T-cell (primary cell): ENCODE measurements around the gene CTBP1. TPM values are rescaled to one million over a fixed set of nuclear protein-coding genes. Genes with fewer than 3 reads are reported as not detected.

ENCODE experiments used
- ATAC-seq, 4 experiments: fragments of 200-7000 bp in 3 of 4; fragments of 150-1000 bp in 1 of 4; cut with Tn5 transposase; replicated peaks in 1 of 4; 1 replicate in 3 of 4; 2 replicates in 1 of 4; pipeline ENCODE4 v1.10.0; 2021; ENCODE audit warnings: moderate library complexity in 3 of 4, mild to moderate bottlenecking in 2 of 4, moderate number of reproducible peaks in 1 of 4
- CTCF ChIA-PET, 2 donors: fragments of 300-600 bp; sonication (Branson Sonifier 250); formaldehyde crosslinking; loops; one replicate each; lab custom pipeline; 2022; ENCODE audit warnings: antibody characterized with exemption in 2 of 2; lab: Charles Lee
- POLR2A ChIA-PET, 2 donors: fragments of 300-600 bp; sonication (Branson Sonifier 250); formaldehyde crosslinking; loops; one replicate each; lab custom pipeline; 2022; ENCODE audit warnings: antibody characterized with exemption in 2 of 2; lab: Charles Lee
- DNase-seq, 35 experiments: peaks; one replicate each; pipeline versions ENCODE4 v3.0.0 to v3.0.0-alpha.2; 2013 to 2023
- H3K27ac ChIP-seq: one replicate; pipeline ENCODE4 v1.5.1; 2013; ENCODE audit warnings: low read length
- H3K27me3 ChIP-seq, 2 experiments: replicated peaks in 1 of 2; 1 replicate in 1 of 2; 2 replicates in 1 of 2; pipeline versions ENCODE4 v1.6.1 to v1.7.0; 2013; ENCODE audit warnings: low read length in 1 of 2, mixed read lengths in 1 of 2; ENCODE audit not compliant: control insufficient read depth in 2 of 2, insufficient read depth in 2 of 2; ENCODE audit errors: extremely low read depth in 1 of 2
- H3K36me3 ChIP-seq, 2 donors: 1 replicate in 1 of 2; 2 replicates in 1 of 2; pipeline versions ENCODE4 v1.6.1 to v1.7.0; 2013; ENCODE audit warnings: low read length in 1 of 2; ENCODE audit not compliant: control insufficient read depth in 2 of 2, insufficient read depth in 1 of 2; ENCODE audit errors: extremely low read depth in 1 of 2
- H3K4me1 ChIP-seq, 2 experiments: 1 replicate in 1 of 2; 2 replicates in 1 of 2; pipeline versions ENCODE4 v1.6.1 to v1.7.0; 2013; ENCODE audit warnings: low read length in 2 of 2, mixed read lengths in 1 of 2; ENCODE audit not compliant: insufficient read depth in 2 of 2, control insufficient read depth in 1 of 2; ENCODE audit errors: extremely low read depth in 1 of 2
- H3K4me3 ChIP-seq, 2 donors: 1 replicate in 1 of 2; 2 replicates in 1 of 2; pipeline versions ENCODE4 v1.5.1 to v1.7.0; 2013; ENCODE audit warnings: mild to moderate bottlenecking in 2 of 2, low read length in 1 of 2, moderate library complexity in 1 of 2; ENCODE audit not compliant: control insufficient read depth in 1 of 2; ENCODE audit errors: extremely low read depth in 1 of 2
- H3K9me3 ChIP-seq: 2 replicates; pipeline ENCODE4 v1.7.0; 2013
- H3K27ac Mint-ChIP-seq, 2 donors: one replicate each; pipeline ENCODE4 v1.8.0; 2020 to 2021; ENCODE audit warnings: mild to moderate bottlenecking in 2 of 2, mixed read lengths in 2 of 2
- H3K27me3 Mint-ChIP-seq, 2 donors: one replicate each; pipeline ENCODE4 v1.8.0; 2021 to 2022; ENCODE audit warnings: mixed read lengths in 2 of 2
- H3K36me3 Mint-ChIP-seq: one replicate; pipeline ENCODE4 v1.8.0; 2021; ENCODE audit warnings: mixed read lengths
- H3K4me1 Mint-ChIP-seq, 3 donors: one replicate each; pipeline ENCODE4 v1.8.0; 2020 to 2022; ENCODE audit warnings: mixed read lengths in 3 of 3, mild to moderate bottlenecking in 1 of 3
- H3K4me3 Mint-ChIP-seq, 3 donors: one replicate each; pipeline ENCODE4 v1.8.0; 2020 to 2022; ENCODE audit warnings: mild to moderate bottlenecking in 3 of 3, mixed read lengths in 3 of 3, moderate library complexity in 3 of 3
- H3K9me3 Mint-ChIP-seq, 3 donors: one replicate each; pipeline ENCODE4 v1.8.0; 2020 to 2022; ENCODE audit warnings: mixed read lengths in 3 of 3
- WGBS: methylation state at CpG from one replicate; pipeline ENCODE4 v1.1.5; 2013; ENCODE audit warnings: missing lambda C conversion rate; ENCODE audit not compliant: insufficient coverage; 5-methylcytosine and 5-hydroxymethylcytosine counted together
- total RNA-seq, 35 experiments: library from RNA in 6 of 35; stranded (reverse) in 6 of 35; fragments of 120-200 nt in 1 of 35; gene quantifications; one replicate each; pipeline versions ENCODE4 v1.2.1 to v1.2.4 and lab custom pipeline; 2013 to 2026

CTBP1 gene
- total RNA-seq, 5 donors from 2014 or later (not counting 1 experiment from before 2014, with no cell fraction given), result 185 to 232 (median 207) TPM

- Mint-ChIP-seq H3K36me3 (peaks cover 8% of the 10 kb centered on the region), H3K9me3 (no peaks in the 10 kb centered on the region)
- POLR2A ChIA-PET, result no interaction called here
Observed at GRCh38 chr4:1215141-1216075, 33.5 kb downstream of the CTBP1 start.

GRCh38 chr4:1214101-1215095 is 34.5 kb downstream of the CTBP1 start:
- Mint-ChIP-seq H3K36me3 (peaks cover 7% of the 10 kb centered on the region), H3K4me3 (no peak overlapping the region), H3K4me1 (peaks cover 31 to 38% (median 35%) of the 10 kb centered on the region in 3 donors), H3K27me3 (no peaks in the 10 kb centered on the region), H3K9me3 (no peaks in the 10 kb centered on the region), H3K27ac (no peak overlapping the region)
- DNase-seq (no peak), ATAC-seq (no peak)
- 95% methylated on average over 46 of the region's 48 CpGs for WGBS
- CTCF ChIA-PET, result interaction anchor here in 1 of 2 donors (0.6 kb wide), 1 partner anchor 49 kb away, joined by 3 read pairs; no protein-coding TSS in a partner anchor
- no peak overlapping the region for H3K27ac ChIP-seq
- no peaks in the 10 kb centered on the region for H3K27me3 ChIP-seq
- no peaks in the 10 kb centered on the region for H3K9me3 ChIP-seq
- POLR2A ChIA-PET, result no interaction called here
- H3K36me3 ChIP-seq, result peaks cover 22 to 63% of the 10 kb centered on the region in 2 donors
- H3K4me3 ChIP-seq, result no peak overlapping the region
- peaks cover 8 to 52% of the 10 kb centered on the region in 2 experiments for H3K4me1 ChIP-seq

More at GRCh38 chr4:1215141-1216075, 33.5 kb downstream of the CTBP1 start:
- Histone ChIP-seq H3K27ac (no peak overlapping the region), H3K36me3 (peaks cover 22 to 59% of the 10 kb centered on the region in 2 donors), H3K27me3 (no peaks in the 10 kb centered on the region), H3K9me3 (no peaks in the 10 kb centered on the region), H3K4me1 (peaks cover 8 to 57% of the 10 kb centered on the region in 2 experiments), H3K4me3 (no peak overlapping the region)
- WGBS, result 82% methylated on average over 28 of the region's 31 CpGs
- CTCF ChIA-PET, result interaction anchor here (0.6 to 0.7 kb wide), 2 partner anchors 30 to 50 kb away, joined by 3 read pairs; no protein-coding TSS in a partner anchor
- Mint-ChIP-seq H3K27me3 (no peaks in the 10 kb centered on the region), H3K27ac (peak overlapping the region in 1 of 2 donors; percentile 34), H3K4me3 (peak overlapping the region in 1 of 3 donors; percentile 3), H3K4me1 (peaks cover 37 to 44% (median 41%) of the 10 kb centered on the region in 3 donors)
- DNase-seq, result no peak
- ATAC-seq, result no peak

GRCh38 chr4:1213336-1213995 is 35.5 kb downstream of the CTBP1 start:
- no peak for ATAC-seq
- no peak for DNase-seq
- H3K27me3 ChIP-seq, result no peaks in the 10 kb centered on the region
- no peak overlapping the region for H3K4me3 Mint-ChIP-seq
- peaks cover 22 to 63% of the 10 kb centered on the region in 2 donors for H3K36me3 ChIP-seq
- no peak overlapping the region for H3K4me3 ChIP-seq
- H3K9me3 ChIP-seq, result no peaks in the 10 kb centered on the region
- ChIA-PET CTCF (no interaction called here), POLR2A (no interaction called here)
- WGBS, result 98% methylated on average over 19 of the region's 20 CpGs
- no peaks in the 10 kb centered on the region for H3K27me3 Mint-ChIP-seq
- peaks cover 22 to 32% (median 29%) of the 10 kb centered on the region in 3 donors for H3K4me1 Mint-ChIP-seq
- no peak overlapping the region for H3K27ac ChIP-seq
- no peaks in the 10 kb centered on the region for H3K9me3 Mint-ChIP-seq
- H3K4me1 ChIP-seq, result peaks cover 8 to 46% of the 10 kb centered on the region in 2 experiments
- no peak overlapping the region for H3K27ac Mint-ChIP-seq
- peaks cover 4% of the 10 kb centered on the region for H3K36me3 Mint-ChIP-seq

GRCh38 chr4:1212546-1213335 is 36.2 kb downstream of the CTBP1 start:
- no peak overlapping the region for H3K27ac ChIP-seq
- peaks cover 15 to 28% (median 24%) of the 10 kb centered on the region in 3 donors for H3K4me1 Mint-ChIP-seq
- POLR2A ChIA-PET, result no interaction called here
- H3K27me3 Mint-ChIP-seq, result no peaks in the 10 kb centered on the region
- peaks cover 22 to 63% of the 10 kb centered on the region in 2 donors for H3K36me3 ChIP-seq
- H3K4me3 Mint-ChIP-seq, result no peak overlapping the region
- CTCF ChIA-PET, result no interaction called here
- DNase-seq (no peak), ATAC-seq (no peak)
- H3K4me3 ChIP-seq, result no peak overlapping the region
- H3K27ac Mint-ChIP-seq, result no peak overlapping the region
- no peaks in the 10 kb centered on the region for H3K27me3 ChIP-seq
- no peaks in the 10 kb centered on the region for H3K9me3 ChIP-seq
- 97% methylated on average over 19 of the region's 20 CpGs for WGBS
- H3K9me3 Mint-ChIP-seq, result no peaks in the 10 kb centered on the region
- H3K4me1 ChIP-seq, result peaks cover 8 to 48% of the 10 kb centered on the region in 2 experiments
- peaks cover 3% of the 10 kb centered on the region for H3K36me3 Mint-ChIP-seq

GRCh38 chr4:1211891-1212545 is 36.9 kb downstream of the CTBP1 start:
- CTCF ChIA-PET, result interaction anchor here in 1 of 2 donors (0.6 kb wide), 1 partner anchor 32 kb away, joined by 3 read pairs; no protein-coding TSS in a partner anchor
- ATAC-seq (no peak), DNase-seq (no peak)
- Mint-ChIP-seq H3K27ac (no peak overlapping the region), H3K36me3 (no peaks in the 10 kb centered on the region), H3K9me3 (no peaks in the 10 kb centered on the region), H3K4me3 (no peak overlapping the region), H3K4me1 (peaks cover 7 to 21% (median 17%) of the 10 kb centered on the region in 3 donors), H3K27me3 (no peaks in the 10 kb centered on the region)
- WGBS, result 95% methylated on average over 27 of the region's 34 CpGs
- POLR2A ChIA-PET, result no interaction called here
- no peaks in the 10 kb centered on the region for H3K27me3 ChIP-seq
- peaks cover 6 to 46% of the 10 kb centered on the region in 2 experiments for H3K4me1 ChIP-seq
- H3K4me3 ChIP-seq, result no peak overlapping the region
- no peak overlapping the region for H3K27ac ChIP-seq
- no peaks in the 10 kb centered on the region for H3K9me3 ChIP-seq
- peaks cover 19 to 63% of the 10 kb centered on the region in 2 donors for H3K36me3 ChIP-seq
